Adrenal gland (tissue), 5 donors: Measurements from ENCODE around the gene BGN.

ENCODE experiments used
- CTCF ChIP-seq, 6 experiments: fragments of 450-650 bp in 4 of 6; fragments of 200-600 bp in 2 of 6; sonication (generic) in 1 of 6; IDR thresholded peaks; 1 replicate in 5 of 6; 2 replicates in 1 of 6; pipeline versions ENCODE4 v1.5.1 to v1.8.0; 2016 to 2021; ENCODE audit warnings: antibody characterized with exemption in 6 of 6, mild to moderate bottlenecking in 2 of 6, moderate library complexity in 1 of 6
- POLR2A ChIP-seq, 2 donors: fragments of 450-650 bp; IDR thresholded peaks; one replicate each; pipeline ENCODE4 v1.6.1; 2017; ENCODE audit warnings: antibody characterized with exemption in 2 of 2, mild to moderate bottlenecking in 2 of 2, moderate library complexity in 1 of 2
- donor health status: DM: no; HTN: no; CAD: no.

GRCh38 chrX:153478746-153479145, 16.0 kb upstream of the BGN start:
- TF ChIP-seq CTCF (IDR thresholded peaks at IDR 0.05) = no peak
- no peak for TF ChIP-seq POLR2A (IDR thresholded peaks at IDR 0.05)
